ENCODE data around the gene KRT74.

KRT74 gene

DNA sequence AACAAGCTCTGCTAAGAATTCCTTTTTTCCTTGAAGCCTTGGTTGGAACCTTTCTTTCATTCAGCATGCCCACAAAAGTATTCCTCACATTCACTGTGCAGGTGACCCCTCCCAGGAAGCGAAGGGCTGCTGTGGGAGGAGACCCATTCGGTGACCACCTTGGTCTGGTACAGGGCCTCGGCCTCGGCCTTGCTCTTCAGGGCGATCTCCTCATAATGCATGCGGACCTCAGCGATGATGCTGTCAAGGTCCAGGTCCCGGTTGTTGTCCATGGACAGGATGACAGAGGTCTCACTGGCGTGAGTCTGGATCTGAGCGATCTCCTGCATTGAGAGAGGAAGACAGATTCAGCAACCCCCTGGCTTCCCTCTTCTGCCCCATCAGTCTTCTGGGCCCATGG lies 3.1 kb downstream of the KRT74 start:
- no peak for FAIRE-seq

DNA sequence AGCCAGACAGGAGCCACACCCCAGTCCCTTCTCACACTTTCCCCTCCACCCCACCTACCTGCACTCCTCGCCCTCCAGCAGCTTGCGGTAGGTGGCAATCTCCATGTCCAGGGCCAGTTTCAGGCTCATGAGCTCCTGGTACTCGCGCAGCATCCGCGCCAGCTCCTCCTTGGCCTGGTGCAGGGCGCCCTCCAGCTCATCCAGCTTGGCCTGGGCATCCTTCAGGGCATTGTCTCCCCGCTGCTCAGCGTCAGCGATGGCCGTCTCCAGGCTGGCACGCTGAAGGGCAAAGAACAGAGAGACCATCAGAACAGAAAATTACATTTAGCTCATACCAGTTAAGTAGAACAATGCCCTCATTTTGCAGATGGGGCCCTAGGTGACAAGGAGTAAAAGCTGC lies 5.5 kb downstream of the KRT74 start:
- FAIRE-seq: no peak

DNA sequence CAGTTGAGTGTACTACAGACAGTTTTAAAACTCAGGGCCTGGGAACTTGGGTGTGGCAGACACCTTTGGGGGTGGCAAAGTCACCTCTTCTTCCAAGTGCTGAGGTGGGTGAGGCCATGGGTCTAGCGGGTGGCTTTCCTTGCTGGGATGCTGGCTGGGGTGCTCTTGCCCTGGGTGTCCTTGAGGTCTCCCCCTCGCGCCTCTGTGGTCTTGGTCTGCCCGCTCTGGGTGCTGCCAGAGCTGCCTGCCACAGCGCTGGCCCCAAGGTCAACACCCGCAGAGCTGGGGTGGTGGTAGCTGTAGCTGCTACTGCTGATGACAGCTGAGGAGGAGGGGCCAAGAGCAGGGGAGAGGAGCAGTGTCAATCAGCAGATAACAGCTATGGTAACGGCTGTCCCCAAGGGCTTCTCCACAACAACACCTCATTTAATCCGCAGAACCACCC lies 6.8 kb downstream of the KRT74 start:
- no peak for FAIRE-seq

DNA sequence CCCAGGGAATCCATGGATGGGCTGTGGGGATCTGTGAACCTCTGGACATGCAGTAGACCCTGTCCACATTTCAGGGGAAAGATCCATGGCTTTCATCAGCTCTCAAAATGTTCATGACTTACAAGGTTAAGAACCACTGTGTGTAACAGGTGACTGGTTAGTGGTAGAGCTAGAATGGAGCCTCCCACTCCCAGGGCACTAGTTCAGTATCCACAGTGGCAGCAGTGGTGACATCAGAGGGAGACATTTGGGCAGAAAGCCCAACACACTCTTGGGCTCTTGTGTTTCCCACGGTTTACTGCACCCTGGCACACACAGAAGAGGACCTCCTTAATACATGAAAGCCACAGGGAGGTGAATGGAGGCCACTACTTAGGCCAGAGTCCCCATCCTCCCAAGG lies 9.1 kb downstream of the KRT74 start:
- FAIRE-seq: no peak

DNA sequence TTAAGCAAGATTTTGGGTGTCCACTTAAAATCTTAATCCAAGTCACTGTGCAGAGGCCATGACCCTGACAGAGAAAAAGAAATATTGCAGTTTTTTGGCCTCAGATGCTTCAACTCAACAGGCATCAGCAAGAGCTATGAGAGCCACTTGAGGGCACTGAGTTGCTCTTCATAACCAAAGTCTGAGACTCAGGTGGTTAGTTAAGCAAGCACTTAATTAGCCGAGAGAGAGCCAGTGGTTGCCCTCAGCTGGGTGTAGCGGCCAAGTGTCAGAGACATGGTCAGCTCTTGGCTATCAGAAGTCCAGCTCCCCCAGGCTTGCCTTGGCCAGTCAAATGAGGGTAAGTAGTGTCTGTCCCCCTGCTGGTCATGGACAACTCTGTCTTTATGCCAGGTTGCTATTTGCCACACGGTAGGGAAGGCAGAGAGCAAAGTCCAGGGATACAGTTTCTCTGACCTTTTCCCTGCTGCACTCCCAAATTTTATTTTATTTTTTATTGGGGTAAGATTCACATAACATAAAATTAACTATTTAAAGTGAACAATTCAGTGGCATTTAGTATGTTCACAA lies 11.7 kb downstream of the KRT74 start:
- no peak for FAIRE-seq

DNA sequence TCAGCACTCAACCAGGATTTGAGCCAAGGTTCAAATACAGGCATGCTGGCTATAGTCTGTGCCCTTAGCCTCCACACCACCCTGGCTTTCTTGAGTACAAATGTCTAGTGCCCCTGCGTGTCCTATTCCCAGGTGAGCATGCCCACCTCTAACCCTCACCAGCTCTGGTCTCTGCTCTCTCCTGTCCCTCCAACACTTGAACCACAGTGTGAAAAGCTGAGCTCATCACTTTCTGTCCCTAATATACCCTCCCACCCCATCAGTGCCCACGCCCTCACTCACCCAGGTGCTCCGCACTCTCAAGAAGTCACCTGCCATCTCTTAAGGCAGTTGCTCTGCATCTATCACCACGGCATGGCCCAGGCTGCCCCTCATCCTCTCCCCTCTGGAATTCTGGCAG lies 13.7 kb downstream of the KRT74 start:
- FAIRE-seq: no peak

DNA sequence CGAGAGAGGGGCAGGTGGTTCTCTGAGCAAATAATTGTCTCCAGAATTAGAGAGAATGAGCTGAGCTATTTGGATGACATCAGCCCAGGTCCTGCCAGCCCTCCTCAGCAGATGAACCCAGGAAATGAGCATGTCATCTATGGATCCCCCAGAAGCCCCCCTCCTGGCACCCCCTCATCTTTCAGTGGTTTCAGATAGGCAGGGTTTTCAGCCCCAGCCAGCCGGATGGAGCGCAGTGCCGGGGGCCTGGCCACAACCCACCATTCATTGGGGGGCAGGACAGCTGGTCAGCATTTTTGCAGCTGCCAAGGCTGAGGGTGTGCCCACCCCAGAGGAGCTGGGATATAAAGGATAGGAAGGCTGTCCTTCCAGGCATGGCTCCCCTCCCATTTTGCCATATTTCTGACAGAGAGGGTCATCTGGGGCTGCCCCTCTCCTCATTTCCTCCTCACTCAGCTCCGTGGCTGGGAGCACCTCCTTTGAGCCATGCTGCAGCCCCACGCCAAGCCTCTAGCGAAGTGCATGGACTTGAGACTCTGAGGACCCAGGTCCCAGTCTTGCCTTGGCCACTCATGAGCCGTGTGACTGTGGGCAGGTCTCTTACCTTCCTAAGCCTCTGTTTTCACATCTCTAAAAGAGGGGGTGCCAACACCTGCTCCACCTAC lies 14.7 kb downstream of the KRT74 start:
- no peak for FAIRE-seq

DNA sequence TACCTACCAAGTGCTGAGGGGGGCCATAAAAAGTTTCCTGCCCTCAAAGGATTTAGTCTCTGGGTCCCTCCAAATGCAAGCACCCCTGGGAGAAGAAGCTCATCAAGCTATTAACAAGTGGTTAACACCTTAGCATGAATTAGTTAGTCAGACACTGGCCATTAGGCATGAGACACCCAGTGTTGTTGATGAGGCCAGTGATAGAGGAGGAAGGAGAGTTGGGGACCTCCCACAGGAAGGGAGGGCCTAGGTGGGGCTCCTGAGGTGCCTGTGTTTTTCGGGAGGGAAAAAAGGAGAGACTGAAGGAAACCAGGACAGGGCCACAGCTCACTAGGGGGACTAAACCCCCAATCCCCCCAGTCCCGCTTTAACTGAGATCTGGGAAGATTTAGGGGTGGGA lies 16.2 kb downstream of the KRT74 start:
- FAIRE-seq: no peak

DNA sequence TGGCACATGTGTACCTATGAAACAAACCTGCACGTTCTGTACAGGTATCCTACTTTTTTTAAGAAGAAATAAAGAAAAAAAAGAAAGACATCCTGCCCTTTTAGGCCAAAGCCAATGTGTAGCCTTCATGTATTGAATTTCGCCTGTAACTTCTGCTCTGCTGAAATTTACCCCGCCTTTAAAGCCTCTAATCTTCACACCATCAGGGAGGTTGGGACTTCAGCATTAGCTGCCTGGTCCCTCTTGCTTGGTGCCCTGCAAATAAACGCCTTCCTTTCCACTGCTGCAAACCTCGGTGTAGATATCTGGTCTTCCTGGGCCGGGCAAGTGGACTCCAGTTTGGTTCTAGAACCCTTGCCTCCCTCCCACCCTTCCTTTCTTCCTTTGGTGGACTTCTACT lies 18.1 kb downstream of the KRT74 start:
- no peak for FAIRE-seq

DNA sequence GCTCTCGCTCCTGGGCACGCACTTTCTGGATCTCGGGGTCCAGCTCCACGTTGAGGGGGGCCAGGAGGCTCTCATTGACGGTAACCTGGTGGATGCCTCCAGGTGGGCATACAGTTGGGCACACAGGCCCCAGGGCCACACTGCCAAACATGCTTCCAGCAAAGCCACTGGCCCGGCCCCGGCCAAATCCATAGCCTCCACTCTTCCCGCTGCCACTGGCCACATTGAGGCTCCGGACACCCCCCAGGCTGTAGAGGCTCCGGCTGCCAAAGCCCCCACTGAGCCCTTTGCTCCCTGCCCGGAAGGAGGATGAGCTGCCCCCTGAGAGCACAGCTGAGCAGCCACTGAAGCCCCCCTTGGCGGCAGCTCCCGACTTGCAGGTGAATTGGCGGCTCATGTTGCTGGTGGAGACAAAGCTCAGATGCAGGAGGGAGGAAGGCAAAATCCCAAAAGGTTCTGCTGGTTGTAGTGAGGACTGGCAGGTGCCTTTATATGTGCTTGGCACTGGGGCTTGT lies 20.9 kb downstream of the KRT74 start, which contains the start of gene KRT71:
Gene KRT71, minus strand, starts transcription at position 465 of the 515 bp plus-strand sequence. Its CDS starts 68 bp downstream, at position 397.
- FAIRE-seq: no peak

DNA sequence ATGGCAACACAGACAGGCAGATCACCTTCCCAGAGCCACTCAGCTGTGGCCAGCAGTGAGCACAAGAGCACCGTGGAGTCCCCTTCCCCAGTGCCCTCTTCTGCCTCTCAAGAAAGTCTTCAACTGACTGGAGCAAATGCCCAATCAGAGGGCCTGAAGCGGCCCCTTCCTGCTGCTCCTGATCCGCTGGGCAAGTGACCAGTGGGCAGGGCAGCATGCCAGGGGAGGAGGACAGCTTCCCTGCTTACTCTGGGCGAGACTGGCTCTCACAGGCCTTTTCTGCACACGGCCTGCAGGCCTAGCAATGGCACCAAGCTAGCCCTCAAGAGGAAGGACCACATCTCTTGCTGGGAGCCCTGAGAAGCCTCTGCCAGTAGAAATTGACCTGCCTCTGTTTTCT lies 21.6 kb downstream of the KRT74 start:
- FAIRE-seq: no peak

DNA sequence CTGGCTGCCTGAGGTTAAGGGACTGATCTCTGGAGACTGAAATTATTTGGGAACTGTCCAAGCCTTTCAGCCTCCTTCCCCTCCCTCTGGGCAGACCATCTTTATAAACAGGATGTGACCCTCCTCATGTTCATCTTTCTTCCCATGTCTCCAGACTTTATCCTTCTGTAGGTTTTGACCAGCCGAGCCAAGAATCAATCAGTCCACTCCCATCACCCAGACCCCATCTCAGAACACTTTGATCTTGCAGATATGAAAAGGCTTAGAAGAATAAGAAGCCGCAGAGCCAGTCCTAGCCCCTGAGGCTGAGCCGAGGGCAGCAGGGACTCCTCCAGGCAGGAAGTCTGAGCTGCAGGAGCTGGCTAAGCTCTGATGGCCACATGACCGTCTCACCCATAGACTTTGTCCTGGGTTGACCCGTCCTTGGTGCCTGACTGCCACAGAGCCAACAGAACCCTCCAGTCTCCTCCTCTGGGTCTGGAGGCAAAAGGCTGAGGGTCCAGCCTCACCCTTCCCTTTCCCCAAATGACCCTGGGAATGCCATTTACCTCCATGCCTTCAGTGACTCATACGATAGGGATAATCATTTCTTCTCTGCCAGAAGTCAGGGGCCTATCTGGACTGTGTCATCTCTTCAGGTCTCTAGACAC lies 22.3 kb downstream of the KRT74 start:
- no peak for FAIRE-seq

DNA sequence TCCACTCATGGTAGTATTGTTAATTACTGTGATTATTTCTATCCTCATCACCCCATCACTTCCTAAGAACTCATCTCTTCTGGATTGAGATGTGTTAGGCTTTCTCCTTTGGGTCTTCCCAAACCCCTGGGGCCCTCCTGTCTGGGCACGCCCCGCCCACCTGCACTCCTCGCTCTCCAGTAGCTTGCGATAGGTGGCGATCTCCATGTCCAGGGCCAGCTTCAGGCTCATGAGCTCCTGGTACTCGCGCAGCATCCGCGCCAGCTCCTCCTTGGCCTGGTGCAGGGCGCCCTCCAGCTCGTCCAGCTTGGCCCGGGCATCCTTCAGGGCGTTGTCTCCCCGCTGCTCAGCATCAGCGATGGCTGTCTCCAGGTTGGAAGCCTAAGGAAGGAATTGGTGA lies 27.5 kb downstream of the KRT74 start:
- no peak for FAIRE-seq

DNA sequence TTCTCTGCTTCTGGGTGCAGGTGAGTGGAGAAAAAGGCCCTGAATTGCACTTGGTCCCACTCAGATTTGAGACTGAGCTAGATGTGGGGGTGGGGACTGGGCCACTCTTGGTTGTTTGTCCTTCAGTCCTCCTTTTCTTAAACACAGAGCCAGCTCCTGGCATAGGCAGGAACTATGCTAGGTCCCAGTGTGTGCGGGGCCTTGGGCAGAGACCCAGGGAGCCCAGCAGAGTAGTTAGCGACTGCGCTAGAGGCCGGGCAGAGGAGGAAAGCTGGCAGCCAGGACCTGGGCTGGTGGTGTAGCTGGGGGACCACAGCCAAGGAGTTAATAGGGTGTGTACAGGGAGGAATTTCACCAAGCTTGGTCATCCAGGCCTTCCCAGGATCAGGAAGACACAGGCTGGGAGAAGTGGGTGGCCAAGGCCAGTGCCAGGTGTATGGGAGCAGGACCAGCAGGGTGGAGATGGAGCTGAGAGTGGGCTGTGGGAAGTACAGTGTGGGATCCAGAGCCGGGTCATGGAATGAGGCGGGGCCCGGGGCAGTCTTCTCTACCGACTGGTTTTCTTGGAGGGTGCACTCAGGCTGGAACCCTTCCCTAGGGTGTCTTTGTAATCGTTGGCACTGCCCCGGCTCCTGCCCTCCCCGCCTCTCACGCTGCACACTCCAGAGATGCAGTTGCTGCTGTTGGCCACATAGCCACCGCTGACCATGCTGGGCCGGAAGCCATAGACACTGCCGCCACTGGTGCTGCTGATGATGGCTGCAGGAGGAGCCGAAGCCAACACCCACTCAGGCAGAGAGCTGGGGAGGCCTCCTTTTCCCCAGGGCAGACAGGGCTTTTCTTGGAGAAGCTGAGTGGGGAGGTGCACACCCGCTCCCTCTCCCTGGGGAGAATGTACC lies 29.4 kb downstream of the KRT74 start:
- no peak for FAIRE-seq

DNA sequence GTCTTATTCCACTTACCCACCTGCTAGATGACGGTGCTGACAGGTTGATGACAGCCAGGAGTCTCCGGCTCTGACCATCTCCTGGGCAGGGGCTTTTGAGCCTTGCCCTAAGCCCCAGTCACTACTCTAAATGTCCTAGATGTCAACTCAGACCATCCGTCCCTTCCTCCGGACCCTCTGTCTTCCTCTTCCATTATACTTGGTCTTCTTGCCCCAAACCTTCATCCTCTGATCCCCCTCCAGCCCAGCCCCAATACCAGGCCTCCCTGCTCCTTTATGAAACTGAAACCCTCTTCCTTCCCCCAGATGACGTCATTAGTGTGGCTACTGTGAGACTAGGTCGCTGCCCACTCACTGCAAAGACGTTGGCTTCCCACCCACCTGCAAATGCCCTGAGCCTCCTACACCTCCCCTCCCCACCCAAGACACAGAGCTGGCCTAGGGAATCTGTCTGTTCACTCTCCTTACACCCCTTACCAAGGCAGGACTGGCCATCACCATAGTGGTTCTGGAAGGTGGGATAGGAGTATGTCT lies 30.8 kb downstream of the KRT74 start:
- no peak for FAIRE-seq

DNA sequence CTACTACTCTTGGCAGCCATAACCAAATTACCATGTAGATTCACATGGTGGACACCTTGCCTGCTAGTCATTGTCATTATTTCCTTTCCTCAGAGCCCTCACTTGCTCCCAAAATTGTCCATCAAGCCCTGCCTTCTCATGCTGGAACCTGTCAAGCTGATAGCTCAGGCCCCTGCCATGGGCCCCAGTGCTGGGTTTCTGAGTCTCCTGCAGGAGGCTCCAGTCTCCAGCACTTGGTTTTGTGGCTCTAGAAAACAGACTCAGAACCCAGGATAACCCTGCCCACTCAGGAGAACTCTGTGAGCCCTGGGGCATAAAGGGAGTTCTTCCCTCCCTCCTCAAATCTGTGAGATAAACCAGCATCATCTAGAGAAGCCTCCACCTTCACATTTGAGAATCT lies 31.5 kb downstream of the KRT74 start:
- FAIRE-seq: no peak

DNA sequence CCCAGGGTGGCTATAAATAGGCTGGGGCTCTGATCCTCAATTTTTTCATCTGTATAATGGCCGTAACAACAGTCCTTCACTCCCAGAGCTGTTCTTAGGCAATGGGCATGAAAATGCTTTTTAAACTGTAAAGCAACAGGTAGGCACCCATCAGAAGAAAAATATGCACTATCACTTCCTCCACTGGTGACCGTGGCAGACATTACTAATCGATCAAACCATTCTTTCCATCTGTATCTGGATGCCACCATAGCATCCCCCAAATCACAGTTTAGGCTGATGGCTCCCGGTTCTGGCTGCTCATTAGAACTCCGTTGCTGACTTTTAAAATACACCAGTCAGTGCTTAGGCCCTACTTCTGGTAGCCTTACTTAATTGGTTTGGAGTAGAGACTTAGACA lies 31.9 kb downstream of the KRT74 start:
- no peak for FAIRE-seq

DNA sequence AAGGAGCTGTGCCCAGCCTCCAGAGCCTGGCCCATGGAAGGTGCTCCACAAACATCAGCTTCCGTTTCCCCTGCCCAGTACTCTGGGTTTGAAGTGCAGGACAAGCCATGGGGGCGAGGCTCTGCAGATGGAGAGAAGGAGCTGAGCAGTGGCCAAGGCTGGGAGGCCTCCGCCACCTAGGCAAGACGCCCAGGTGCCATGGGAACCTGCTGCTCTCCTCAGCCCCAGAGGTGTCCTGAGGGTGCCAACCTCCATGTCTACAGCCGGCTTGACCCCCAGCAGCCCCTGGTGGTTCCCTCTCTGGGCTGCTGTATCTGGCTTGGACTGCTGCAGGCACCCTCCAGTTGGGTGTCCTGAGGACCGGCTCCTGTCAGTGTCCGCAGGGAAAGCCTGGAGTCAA lies 33.1 kb downstream of the KRT74 start:
- no peak for FAIRE-seq

DNA sequence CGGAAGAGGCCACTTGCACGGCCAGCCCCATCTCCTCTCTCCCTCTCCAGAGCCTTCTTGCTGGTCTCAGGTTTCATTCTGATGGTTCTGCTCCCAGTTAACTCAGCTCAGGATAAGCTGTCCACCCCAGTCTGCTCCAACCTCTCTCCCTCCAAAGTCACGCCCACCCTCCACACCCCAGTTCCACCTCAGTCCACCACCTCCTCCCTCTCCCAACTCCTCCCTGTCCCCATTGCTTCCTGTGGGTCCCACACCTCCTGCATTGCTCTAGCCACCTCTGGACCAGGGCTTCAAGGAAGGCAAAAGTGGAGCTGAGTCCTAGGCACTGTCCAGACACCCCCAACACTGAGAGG lies 33.8 kb downstream of the KRT74 start:
- no peak for FAIRE-seq

DNA sequence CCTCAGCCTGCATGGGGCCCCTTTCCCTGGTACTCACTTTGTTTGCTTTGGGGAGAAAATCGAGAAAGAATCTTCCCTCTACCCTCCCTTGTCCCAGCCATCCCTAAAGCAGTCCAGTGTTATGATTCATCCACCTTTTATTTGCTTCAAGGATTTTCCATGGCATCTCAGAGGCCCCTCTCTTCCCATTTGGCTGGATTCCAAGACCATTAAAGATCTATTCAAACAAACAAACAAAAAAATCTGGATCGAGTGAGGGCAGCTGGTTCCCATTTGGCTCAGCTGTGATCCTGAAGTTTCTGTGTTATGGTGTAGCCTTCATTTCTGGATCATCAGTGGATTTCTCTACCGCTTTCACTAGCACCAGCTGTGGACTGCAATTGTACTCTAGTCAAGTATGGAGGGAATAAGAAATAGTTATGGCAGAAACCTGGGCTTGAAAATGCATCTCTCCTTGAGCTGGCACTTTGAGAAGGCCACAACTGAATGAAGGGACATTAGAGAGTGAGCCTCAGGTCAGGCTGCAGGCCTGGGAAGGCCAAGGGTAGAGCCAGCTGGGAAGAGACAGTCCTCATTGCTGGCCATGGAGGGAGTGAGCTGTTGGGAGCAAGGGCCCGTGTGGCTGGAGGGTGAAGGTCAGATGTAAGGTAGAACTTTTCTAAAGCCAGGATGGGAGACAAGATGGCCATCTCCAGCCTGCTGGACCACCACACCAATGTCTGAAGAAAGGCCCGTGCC lies 34.4 kb downstream of the KRT74 start:
- peak; percentile 23 for FAIRE-seq

DNA sequence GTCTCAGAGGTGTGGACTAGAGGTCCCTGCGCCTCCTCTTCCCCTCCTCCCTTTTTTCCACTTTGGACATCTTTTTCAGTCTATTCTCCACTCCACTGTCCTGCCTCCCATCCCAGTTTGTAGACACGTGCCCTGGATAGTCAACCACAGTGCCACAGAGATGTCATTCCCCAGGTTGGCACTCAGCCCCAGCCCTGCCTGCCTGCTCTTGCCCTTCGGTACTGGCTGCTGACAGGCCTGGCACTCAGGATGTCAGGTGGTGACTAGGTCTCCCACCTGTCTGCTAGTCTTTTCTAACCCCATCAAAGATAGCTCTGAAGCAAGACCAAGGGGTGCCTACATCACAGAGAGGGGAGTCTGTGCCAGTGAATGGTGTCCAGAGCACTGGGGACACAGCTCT lies 36.5 kb downstream of the KRT74 start:
- FAIRE-seq: no peak

DNA sequence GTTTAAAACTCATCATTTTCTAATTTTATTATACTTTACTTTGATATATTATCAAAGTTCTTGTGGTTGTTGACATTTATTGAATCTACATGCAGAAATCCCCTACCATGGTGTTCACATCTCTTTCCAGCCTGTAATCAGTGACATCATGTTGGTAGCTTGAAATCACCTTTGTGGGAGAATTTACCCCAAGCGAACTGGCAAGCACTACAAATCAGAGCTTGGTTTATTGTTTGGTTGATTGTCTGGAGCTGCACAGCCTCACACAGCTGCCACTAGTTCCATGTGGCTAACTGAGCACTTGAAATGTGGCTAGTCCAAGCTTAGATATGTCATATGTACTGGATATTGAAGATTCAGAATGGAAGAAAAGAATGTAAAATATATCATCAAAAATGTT lies 38.1 kb downstream of the KRT74 start:
- no peak for FAIRE-seq

All from endometrium (tissue), 2 donors.